IPS-15b (cell line): Measurements from ENCODE around the gene SAPCD1.

Source experiments
- H3K27me3 ChIP-seq: one replicate; pipeline ENCODE4 v1.6.1; 2013; ENCODE audit warnings: low read length; ENCODE audit not compliant: control insufficient read depth, insufficient read depth
- H3K36me3 ChIP-seq: one replicate; pipeline ENCODE4 v1.6.1; 2013; ENCODE audit warnings: low read length; ENCODE audit not compliant: control insufficient read depth, insufficient read depth
- H3K4me1 ChIP-seq: one replicate; pipeline ENCODE4 v1.6.1; 2013; ENCODE audit warnings: mild to moderate bottlenecking, low read length; ENCODE audit not compliant: control insufficient read depth, insufficient read depth
- H3K4me3 ChIP-seq: one replicate; pipeline ENCODE4 v1.5.1; 2013; ENCODE audit warnings: low read depth, low read length
- H3K9ac ChIP-seq: one replicate; pipeline ENCODE4 v1.6.1; 2013; ENCODE audit warnings: low read depth, mild to moderate bottlenecking, low read length
- H3K9me3 ChIP-seq: one replicate; pipeline ENCODE4 v1.6.1; 2013; ENCODE audit warnings: mild to moderate bottlenecking, low read length; ENCODE audit not compliant: control insufficient read depth, insufficient read depth

SAPCD1 gene

GRCh38 chr6:31762356-31762755 lies at the start of gene SAPCD1:
SAPCD1 (plus strand) TSS chr6:31762656; CDS start chr6:31763055, 399 bp downstream.
- Histone ChIP-seq H3K9ac (no peak within 1 kb of the TSS), H3K4me1 (peaks cover 5% of the 10 kb centered on the region), H3K36me3 (peaks cover 24% of the 10 kb centered on the region)

GRCh38 chr6:31713465-31713864 lies 49.0 kb upstream of the SAPCD1 start:
- no peaks in the 10 kb centered on the region for H3K36me3 ChIP-seq
- no peak overlapping the region for H3K4me3 ChIP-seq
- peaks cover 21% of the 10 kb centered on the region for H3K4me1 ChIP-seq
- H3K9me3 ChIP-seq = no peaks in the 10 kb centered on the region
- no peak overlapping the region for H3K9ac ChIP-seq
- H3K27me3 ChIP-seq = no peaks in the 10 kb centered on the region

More at GRCh38 chr6:31762356-31762755, at the start of gene SAPCD1:
- no peak within 1 kb of the TSS for H3K4me3 ChIP-seq
- no peaks in the 10 kb centered on the region for H3K27me3 ChIP-seq
- H3K9me3 ChIP-seq = no peaks in the 10 kb centered on the region

GRCh38 chr6:31713991-31714684 lies 48.3 kb upstream of the SAPCD1 start:
- H3K4me3 ChIP-seq = no peak overlapping the region
- H3K9ac ChIP-seq = peak overlapping the region; percentile 39
- H3K27me3 ChIP-seq = no peaks in the 10 kb centered on the region
- no peaks in the 10 kb centered on the region for H3K9me3 ChIP-seq
- H3K4me1 ChIP-seq = peaks cover 21% of the 10 kb centered on the region
- no peaks in the 10 kb centered on the region for H3K36me3 ChIP-seq

- Histone ChIP-seq H3K27me3 (no peaks in the 10 kb centered on the region), H3K36me3 (no peaks in the 10 kb centered on the region), H3K4me1 (peaks cover 21% of the 10 kb centered on the region), H3K4me3 (no peak within 1 kb of the TSS), H3K9me3 (no peaks in the 10 kb centered on the region), H3K9ac (peak within 1 kb of the TSS; percentile 39)
Observed at GRCh38 chr6:31715022-31715958, 47.2 kb upstream of the SAPCD1 start, which contains the start of gene LY6G6D. LY6G6D (plus strand) TSS chr6:31715348; CDS start chr6:31715356, 8 bp downstream.

- no peak overlapping the region for H3K9ac ChIP-seq
- no peaks in the 10 kb centered on the region for H3K9me3 ChIP-seq
- H3K4me3 ChIP-seq = no peak overlapping the region
- no peaks in the 10 kb centered on the region for H3K27me3 ChIP-seq
- peaks cover 21% of the 10 kb centered on the region for H3K4me1 ChIP-seq
- no peaks in the 10 kb centered on the region for H3K36me3 ChIP-seq
Observed at GRCh38 chr6:31717499-31718222, 44.8 kb upstream of the SAPCD1 start.

- Histone ChIP-seq H3K9ac (no peak overlapping the region), H3K27me3 (no peaks in the 10 kb centered on the region), H3K4me3 (no peak overlapping the region), H3K9me3 (no peaks in the 10 kb centered on the region), H3K36me3 (no peaks in the 10 kb centered on the region), H3K4me1 (peaks cover 21% of the 10 kb centered on the region)
Observed at GRCh38 chr6:31718265-31718664, 44.2 kb upstream of the SAPCD1 start.

GRCh38 chr6:31719001-31719400 lies 43.5 kb upstream of the SAPCD1 start:
- Histone ChIP-seq H3K9me3 (no peaks in the 10 kb centered on the region), H3K36me3 (no peaks in the 10 kb centered on the region), H3K4me1 (peaks cover 18% of the 10 kb centered on the region), H3K27me3 (no peaks in the 10 kb centered on the region), H3K9ac (no peak overlapping the region), H3K4me3 (no peak overlapping the region)

- H3K4me1 ChIP-seq = peaks cover 9% of the 10 kb centered on the region
- H3K36me3 ChIP-seq = no peaks in the 10 kb centered on the region
- no peaks in the 10 kb centered on the region for H3K27me3 ChIP-seq
- no peak overlapping the region for H3K4me3 ChIP-seq
- H3K9me3 ChIP-seq = no peaks in the 10 kb centered on the region
- H3K9ac ChIP-seq = no peak overlapping the region
Observed at GRCh38 chr6:31720196-31720770, 42.2 kb upstream of the SAPCD1 start.

- no peaks in the 10 kb centered on the region for H3K36me3 ChIP-seq
- peaks cover 9% of the 10 kb centered on the region for H3K4me1 ChIP-seq
- H3K27me3 ChIP-seq = no peaks in the 10 kb centered on the region
- H3K4me3 ChIP-seq = no peak within 1 kb of the TSS
- no peak within 1 kb of the TSS for H3K9ac ChIP-seq
- no peaks in the 10 kb centered on the region for H3K9me3 ChIP-seq
Observed at GRCh38 chr6:31721351-31722020, 41.0 kb upstream of the SAPCD1 start, which contains the start of gene LY6G6C. LY6G6C (minus strand) TSS chr6:31721746; CDS start chr6:31721679, 67 bp downstream.

GRCh38 chr6:31722173-31722572 lies 40.3 kb upstream of the SAPCD1 start:
- H3K36me3 ChIP-seq = peaks cover 4% of the 10 kb centered on the region
- H3K9me3 ChIP-seq = no peaks in the 10 kb centered on the region
- H3K4me1 ChIP-seq = peaks cover 8% of the 10 kb centered on the region
- no peak overlapping the region for H3K9ac ChIP-seq
- H3K4me3 ChIP-seq = no peak overlapping the region
- no peaks in the 10 kb centered on the region for H3K27me3 ChIP-seq
